Stimulated activated CD8-positive, alpha-beta memory T cell treated with anti-CD3 and anti-CD28 coated beads, Interleukin-4, amount 100 ng/mL, for 48 hours (primary cell): ENCODE results near the gene JAZF1.
"Not testable (repeated sequence)": the region's sequence is repeated elsewhere in the genome, so short reads cannot be mapped to it uniquely, and the experiment has no call there.

Experiments
- DNase-seq: peaks from one replicate; pipeline ENCODE4 v3.0.0-alpha.2; 2020

Gene JAZF1

DNA sequence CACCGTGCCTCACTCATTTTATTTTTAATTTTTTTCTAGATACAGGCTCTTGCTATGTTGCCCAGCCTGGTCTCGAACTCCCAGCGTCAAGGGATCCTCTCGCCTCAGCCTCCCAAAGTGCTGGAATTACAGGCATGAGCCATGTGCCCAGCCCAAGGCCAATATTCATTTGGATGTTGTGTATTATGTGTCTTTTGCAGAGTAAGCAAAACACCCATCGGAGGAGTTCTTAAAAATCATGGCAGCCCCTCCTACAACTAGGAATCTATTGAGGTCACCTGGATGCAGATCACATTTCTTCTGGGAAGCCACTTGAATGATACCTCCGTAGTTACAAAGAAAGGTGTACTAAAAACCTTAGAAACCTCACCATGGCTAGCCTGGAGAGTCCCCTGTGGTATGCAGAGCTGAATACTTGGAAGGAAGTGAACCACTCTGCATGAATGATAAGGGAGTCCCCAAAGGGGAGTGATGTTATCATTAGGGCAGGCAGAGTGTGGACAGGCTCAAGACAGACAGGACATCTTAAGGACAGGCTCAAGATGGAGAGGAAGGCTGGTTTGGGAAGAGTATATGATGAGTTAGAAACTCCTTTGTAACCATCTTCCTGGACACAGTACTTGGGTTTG lies 254.9 kb downstream of the JAZF1 start:
- no peak for DNase-seq

DNA sequence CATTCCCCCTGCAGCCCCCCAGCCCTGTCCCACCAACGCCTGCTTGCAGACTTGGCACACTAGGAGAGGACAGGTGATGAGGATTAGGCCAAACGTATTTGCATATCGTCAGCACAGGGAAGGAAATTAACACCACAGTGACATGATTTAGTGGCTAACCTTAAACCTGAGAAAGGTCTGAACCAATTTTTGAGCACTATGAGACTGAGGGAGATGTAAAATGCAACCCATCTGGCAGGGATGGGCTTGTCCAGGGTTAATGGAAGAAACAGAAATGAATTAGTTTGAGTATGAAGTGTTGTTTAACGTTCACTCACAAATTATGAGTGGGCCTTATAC lies 257.0 kb downstream of the JAZF1 start:
- no peak for DNase-seq

DNA sequence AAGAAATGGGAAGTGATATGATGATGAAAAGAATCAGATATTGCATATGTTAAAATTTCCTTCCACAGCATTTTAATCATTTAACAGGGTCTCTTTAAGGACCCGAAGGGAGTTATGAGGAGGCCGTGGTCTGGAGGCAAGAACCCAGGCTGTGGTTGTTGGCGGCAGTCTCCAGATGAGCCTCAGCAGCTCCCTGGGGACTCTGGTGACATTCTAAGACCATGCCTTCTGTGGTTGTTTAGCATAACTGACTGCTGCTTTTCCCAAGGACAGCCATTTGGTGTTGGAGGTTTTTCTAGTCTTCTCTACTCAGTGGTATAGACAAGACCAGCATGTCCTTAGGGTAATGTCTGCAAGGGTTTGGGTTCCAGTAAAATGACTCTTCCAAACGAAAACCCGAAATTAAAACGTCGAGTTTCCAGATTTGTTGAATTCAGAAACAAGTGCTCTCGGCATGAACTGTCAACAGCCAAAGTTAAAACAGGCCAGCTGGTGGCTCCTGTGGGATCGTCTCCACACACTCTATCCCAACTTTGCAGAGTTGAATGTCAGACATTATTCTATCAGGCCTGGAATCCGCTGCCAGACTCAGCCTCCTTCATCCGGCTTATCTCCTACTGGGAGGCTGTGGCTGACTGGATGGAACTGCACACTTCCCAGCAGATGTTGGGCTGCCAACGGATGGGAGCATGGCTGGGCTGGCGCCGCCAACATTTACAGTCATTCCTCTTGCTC lies 257.5 kb downstream of the JAZF1 start:
- no peak for DNase-seq

DNA sequence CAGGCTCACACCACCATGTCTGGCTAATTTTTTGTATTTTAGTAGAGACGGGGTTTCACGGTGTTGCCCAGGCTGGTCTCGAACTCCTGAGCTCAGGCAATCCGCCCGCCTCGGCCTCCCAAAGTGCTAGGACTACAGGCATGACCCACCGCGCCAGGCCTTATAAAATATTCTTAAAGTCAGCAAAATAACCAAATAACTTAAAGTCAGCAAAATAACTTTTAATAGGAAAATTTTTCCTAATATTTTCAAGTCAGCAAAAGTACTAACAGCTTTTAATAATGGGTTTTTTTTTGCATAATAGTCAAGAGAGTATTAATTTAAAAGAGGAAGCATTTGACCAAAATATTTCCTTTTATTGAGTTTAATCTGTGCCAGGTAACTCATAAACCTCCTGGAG lies 258.2 kb downstream of the JAZF1 start:
- DNase-seq: not testable (repeated sequence)

DNA sequence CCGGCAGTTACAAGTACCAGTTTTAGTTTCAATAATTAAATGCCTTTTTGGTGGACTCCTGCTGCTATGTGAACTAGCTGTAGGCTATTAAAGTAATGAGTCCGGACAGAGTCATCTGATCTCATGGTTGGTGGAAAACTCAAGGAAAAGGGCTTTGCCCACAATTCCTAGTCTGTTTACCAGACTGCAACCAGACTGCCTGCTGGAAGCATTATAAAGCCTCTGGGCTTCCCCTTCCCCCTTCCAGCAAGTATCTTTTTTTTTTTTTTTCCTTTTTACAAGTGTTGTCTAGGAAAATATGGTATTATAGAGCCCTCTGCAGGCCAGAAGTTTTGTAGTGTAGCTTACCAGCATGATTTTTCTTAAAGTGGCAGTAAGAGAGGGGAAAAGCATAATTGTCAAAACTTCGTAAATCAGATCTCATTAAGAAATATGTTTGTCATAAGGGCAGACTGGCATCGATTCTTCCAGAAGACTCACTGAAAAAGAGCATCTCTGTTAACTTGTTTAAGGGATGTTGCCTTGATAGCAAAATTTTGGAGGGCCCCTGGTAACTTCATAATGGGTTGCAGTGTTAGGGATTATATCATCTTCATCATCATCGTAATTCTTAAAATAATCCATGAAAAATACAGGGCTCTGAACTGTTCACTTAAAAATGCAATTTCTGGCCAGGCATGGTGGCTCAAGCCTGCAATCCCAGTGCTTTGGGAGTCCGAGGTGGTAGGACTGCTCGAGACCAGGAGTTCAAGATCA lies 259.3 kb downstream of the JAZF1 start:
- DNase-seq: no peak

DNA sequence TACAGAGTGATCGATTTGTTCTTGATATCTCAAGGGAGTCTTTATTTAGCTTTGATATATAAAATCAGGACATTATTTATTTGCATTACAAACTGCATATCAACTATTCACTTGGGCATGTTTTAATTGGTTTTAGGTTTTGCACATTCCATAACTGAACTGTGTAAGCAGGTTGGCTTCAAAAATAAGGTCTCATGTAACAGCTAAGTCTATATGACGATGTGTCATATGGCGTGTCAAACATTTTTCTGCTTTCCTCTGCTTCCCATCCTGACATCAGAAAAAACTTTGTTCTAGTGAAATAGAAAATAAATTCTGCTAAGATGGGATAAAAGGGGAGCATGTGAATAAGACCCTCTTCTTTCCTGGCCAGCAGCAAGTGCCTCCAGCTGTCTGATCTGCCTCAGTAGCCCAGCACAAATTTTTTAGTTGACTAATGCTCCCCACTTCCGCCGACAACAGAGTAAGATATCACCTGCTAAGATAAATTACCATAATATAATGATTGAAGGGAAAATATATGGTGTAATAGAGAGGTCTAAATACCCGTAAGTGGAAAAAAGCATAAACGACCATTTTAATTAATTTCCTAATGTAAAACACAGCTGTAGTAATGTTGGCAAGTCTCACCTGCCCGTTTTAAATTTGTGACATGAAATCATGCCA lies 260.2 kb downstream of the JAZF1 start:
- DNase-seq: no peak

DNA sequence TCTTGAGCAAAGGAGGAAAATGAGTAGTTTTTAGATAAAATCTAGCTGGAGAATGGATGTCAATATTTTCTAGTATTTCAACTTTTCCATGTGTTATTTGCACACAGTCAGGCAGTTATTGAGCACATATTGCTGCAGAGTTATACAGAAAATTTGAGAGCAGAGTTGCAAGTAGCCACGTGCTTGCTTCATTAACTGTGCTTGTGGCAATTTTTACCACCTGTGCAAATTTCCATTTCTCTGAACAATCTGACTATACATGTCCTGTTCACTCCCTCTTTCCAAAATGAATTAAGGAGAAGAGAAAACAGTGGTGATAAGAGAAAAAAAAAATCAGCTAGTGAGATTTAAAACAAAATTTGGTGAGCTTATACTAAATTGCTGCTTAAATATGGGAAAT lies 262.1 kb downstream of the JAZF1 start:
- DNase-seq: no peak

DNA sequence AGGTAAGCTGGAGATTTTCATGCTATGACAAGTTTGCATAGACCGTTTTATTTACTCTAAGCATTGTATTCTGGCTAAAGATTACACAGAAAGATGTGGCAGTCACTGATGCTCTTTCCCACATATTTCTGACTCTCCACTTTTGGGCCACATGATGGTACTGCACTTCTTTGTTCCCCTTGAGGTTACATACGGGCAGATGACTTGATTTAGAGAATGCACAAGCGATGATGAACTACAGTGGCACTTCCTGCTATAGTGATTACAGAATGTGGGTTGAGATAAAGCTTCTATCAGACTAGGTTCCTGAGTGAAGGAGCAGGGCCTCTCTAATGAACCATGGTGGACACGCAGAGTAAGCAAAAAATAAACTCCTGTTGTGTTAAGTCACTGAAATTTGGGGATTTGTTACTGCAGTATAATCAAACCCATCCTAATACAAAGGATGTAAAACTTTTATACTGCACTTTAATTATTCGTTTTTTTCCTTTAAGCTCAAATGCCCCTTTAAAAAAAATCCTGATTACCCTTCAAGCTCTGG lies 262.8 kb downstream of the JAZF1 start:
- no peak for DNase-seq

DNA sequence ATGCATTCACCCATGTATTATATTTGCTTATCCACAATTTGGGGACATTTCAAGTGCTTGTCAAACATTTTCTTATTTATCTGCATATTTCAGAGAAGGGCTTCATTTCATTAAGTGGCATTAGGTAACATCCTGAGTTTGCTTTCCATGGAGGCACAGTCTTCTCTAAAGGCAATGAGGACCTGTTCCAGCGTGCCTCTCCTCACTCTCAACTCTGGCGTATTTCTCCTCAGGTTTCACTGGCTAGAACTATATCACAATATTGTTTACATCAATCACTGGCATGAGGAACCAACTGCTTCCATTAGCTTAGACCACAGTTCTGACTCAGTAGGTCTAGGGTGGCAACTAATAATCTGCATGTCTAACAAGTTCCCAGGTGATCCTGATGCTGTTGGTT lies 263.5 kb downstream of the JAZF1 start:
- no peak for DNase-seq

DNA sequence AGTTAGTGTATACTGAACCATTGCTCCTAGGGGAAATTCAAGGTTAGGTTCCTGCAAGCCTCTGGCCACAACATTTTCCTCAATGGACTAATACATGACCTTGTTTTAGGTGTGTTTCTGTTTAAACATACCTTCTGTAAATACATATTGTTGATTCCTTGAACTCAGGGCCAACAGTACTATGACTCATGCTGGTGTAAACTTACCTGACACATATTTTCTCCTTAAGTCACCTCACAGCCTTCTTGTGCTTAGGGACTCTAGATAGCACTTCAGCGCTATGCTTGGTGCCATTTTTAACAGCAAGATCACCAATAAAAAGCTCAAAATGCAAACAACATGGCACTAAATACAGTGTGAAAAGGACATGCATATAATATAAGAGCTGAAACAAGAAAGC lies 264.2 kb downstream of the JAZF1 start:
- no peak for DNase-seq

DNA sequence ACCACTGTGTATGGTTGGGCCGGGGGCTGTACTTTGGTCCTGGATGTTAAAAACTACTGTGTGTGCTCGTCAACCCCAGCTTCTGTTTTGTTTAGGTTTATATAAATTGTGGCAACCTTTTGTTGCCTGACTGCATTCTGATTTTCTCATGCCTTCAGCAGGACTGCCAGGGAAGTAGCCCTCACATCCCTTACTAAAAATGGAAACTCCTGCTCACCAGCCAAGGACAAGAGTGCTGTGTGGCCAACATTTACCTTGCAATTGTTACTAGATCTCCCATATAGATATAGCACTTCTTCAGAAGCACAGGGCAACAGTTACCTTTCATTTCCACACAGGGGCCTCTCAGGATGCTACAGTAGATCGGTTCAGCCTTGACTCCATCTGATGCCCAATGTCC lies 266.2 kb downstream of the JAZF1 start:
- no peak for DNase-seq

DNA sequence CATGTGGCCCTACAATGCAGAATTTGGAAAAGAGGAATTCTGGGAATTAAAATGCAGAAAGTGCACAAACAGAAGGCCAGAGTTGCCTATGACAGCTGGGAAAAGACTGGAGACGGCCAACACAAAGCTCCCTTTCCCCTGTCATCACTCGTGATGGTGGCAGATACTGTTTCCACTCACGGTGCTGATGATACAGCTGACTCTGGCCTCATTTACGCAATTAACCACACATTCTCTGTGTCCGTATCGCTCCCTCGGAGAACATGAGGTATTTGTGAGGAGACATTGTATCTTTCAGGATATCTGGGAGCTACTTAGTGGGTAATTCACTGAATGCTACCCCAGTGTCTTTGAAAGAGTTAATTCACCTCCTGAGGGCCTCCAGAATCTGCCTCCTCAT lies 267.8 kb downstream of the JAZF1 start:
- DNase-seq: no peak

DNA sequence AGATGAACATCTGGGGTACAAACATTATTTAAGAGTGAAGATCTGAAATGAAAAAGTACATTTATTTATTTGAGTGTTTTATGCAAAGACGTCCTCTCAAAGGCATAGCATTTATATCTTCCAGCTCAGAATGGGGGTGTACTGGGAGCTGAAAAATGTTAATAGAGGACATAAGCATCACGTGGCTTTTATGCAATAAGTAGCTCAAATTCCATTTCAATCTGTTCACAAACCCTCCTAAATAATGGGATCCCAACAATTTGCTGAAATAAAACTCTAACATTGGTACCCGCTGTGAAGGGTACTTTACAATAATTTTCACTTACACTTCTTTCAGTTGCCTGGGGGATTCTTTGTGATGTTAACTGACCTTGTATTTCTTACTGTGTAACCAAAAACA lies 268.7 kb downstream of the JAZF1 start:
- DNase-seq: no peak

DNA sequence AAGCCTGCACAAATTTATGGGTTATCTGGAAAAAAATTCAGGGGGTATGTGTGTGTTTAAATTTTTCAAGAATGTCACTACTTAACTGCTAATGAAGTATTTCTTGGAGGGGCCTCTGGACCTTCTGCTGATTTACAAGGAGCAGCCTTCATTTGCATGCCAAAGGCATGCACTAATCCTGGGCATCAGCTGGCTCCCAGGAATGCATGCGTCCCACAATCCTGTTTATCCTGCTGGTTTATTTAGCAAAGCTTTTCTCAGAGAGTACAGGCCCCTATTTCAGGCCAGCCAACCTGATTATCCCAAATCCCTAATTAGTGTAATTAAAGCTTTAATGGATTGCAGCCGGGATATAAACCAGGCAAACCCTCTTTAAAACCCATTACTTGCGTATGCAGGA lies 270.3 kb downstream of the JAZF1 start:
- no peak for DNase-seq

DNA sequence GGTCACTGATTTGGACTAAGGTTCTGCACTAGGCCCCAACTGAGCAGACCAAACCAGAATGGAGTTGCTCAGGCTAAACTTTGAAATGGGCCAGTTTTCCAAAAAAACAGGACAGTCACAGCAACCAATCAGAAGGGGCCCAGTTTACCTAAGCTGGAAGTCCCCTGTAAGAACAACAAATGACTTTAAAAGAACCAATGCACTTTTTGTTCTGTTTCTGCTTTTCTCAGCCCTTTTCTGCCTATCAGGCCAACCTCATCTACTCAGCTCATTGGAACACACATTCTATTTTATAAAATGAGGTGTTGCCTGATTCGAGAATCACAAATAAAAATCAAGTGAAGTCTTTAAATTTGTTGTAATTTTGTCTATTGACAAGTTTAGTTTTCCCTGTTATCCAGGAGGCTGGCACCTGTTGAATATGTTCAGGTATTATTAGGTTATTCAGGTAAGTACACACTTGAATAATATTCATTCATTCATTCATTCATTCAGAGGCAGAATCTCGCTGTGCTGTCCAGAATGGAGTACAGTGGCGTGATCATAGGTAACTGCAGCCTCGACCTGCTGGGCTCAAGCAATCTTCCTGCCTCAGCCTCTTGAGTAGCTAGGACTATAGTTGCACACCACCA lies 271.9 kb downstream of the JAZF1 start:
- no peak for DNase-seq

DNA sequence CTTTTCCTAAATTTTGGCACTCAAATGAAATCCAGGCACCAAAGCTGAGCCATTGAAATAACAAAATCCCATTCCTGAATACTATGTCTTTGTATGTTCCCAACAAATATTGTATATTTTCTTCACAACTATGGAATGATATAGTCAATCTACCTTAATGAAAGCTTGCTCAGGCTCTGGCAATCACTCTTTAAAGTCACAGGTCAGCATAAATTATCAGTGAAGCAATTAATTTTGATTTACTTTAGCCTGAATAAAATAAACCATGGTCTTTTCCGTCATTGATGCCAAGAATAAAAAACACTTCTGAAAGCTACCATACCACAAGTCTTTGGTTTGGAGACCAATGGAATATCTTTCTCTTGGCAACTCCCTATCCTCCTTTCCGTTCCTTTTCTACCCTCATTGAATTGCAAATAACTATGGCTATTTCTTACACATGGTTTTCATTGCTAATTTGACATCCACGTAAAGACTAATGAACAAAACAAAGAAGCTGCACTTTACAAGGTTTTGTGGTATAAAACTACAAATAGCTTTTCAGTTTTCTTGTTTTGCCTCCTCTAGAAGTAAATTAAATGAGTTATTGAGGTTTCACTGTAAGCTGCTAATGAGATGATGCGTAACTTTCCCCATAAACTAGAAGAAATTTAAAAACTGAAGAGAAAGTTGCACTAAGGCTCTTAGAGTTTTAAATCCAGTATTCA lies 274.1 kb downstream of the JAZF1 start:
- no peak for DNase-seq

DNA sequence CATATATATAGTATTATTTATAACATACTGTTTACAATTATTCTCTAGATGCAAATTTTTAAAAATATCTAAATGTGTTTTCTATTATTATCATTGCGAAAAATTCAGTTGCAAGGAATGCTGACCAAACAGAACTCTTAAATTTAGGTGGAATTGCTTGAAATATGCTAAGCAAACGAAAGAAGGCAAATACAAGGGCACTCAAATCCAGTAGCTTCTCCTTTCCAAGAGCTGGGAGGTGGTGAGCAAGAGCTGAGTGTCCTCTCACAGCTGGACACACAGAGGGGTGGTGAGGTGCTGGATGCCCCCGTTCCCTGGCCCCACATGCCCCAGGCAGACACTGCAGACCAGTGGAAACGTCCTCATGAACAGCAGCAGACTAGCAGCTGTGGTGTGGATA lies 274.6 kb downstream of the JAZF1 start:
- DNase-seq: no peak

DNA sequence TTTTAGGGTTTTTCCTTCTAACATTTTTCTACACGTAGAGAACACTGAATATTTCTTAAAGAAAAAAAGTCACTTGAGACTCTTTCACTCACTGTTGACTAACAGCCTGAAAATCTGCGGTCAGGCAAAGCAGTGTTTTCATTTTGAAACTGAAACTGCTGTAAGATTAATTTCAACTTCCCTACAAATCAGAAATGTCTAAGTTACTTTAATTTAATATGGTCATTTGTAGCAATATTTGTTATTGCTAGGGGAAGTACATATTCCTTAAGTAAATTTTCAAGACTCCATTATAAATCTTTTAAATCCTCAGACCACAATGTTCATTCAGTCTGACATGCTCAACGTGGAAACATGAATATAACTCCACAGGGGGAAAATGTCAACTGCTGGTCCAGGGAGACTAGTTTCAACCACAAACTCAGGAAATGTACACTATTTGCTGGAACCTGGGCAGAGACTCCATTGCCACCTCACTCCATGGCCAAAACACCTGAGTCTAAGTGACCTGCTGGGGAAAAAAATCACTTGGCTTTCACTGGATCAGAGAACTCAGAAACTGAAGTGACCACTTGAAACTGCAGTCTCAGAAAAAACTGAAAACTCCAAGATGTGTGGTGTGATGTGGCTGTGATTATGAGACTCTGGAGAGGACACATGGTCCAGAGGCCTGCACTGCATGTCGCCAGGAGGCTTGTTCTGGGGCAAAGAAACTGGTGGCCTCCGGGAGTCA lies 279.4 kb downstream of the JAZF1 start:
- DNase-seq: no peak

DNA sequence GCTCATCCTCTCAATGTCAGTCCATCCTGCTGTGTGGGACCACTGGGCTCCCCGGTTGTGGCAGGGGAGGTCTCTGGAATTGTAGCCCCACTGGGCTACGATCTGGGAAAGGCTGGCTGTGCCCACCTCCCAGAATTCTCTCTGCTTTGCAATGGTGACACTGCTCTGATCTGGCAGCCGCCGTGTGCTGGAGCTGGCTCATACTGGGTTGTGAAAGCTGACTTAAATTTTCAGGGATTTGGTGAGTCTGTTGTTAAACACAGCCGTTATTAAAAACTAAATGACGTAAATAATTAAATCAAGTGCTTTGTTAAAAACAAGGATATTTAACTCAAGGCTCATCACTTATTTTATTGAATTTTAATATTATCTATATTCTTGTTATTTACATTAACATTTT lies 280.6 kb downstream of the JAZF1 start:
- DNase-seq: no peak

DNA sequence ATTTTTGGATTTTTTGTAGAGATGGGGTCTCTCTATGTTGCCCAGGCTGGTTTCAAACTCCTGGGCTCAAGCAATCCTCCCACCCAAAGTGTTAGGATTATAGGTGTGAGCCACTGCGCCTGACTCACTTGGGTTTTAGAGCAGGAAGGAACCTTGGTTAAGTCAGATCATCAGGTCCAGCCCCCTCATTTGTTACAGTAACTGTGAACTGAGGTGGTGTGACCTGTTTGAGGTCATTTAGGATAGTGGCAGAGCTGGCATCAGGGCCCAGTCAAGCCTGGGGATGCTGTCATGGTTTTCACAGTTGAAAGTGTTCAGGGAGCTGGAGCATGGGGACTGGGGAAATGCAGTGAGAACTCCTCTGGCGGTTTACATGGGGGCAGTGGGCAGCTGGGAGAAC lies 281.0 kb downstream of the JAZF1 start:
- DNase-seq: peak; percentile 47

DNA sequence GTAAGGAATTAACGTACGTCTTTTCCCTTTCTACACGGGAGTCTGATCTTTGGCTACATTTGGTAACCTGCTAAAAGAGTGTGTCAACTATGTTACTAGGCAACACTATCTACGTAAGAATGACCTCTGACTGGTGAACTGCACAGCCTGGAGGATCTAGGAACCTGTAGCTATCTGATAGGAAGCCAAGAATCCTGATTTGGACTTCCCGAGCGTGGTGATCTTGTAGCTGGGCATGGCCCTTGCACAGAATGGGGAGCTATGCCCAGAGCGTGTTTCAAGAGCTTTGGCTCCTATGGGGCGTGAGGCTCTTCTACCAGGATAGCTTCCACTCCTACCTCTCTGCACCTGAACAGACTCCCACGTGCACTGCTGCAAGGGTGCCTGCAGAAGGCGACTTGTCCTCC lies 283.2 kb downstream of the JAZF1 start:
- no peak for DNase-seq

DNA sequence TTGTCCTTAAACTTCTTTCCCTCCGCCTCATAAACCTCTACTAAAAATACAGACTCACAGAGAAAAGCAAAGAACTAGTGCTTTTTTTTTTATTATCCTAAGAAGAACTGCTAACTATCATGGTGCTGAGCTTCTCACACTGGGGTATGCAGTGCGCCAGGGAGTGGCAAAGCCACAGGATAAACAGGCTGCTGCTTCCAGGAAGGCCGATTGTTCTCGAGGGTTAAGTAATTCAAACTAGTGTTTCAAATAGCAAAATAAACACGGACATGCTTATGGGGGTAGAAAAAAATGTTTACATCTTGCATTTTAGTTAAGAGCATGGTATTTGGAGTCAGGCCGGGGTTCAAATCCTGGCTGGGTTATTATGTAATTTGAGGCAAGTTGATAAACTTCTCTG lies 283.6 kb downstream of the JAZF1 start:
- DNase-seq: no peak
